IMR-90 (cell line): ENCODE measurements around the gene NOD2. TPM values are rescaled to one million over a fixed set of nuclear protein-coding genes. Genes with fewer than 3 reads are reported as not detected.

Source experiments
- ATAC-seq: fragments of 200-7000 bp; cut with Tn5 transposase; 2 replicates; pipeline ENCODE4 v1.9.1; 2020; ENCODE audit warnings: low read depth, mild to moderate bottlenecking, moderate library complexity
- BruUV-seq: library from RNA; stranded (reverse); fragments of 400-500 nt; replicated peaks from 2 replicates; lab custom pipeline; 2021; lab: Mats Ljungman, UMichigan
- CTCF ChIA-PET: fragments of 300-600 bp; formaldehyde crosslinking; extraction: SDS; loops from one replicate; lab custom pipeline; 2021; ENCODE audit warnings: antibody characterized with exemption; lab: Yijun Ruan, JAX
- POLR2A ChIA-PET: fragments of 300-600 bp; sonication (Branson Sonifier 250); formaldehyde crosslinking; loops from one replicate; lab custom pipeline; 2022; ENCODE audit warnings: antibody characterized with exemption; ENCODE audit not compliant: unreplicated experiment; lab: Charles Lee
- DNase-seq: peaks from one replicate; pipeline ENCODE4 v3.0.0; 2013
- H2AFZ ChIP-seq: replicated peaks from 2 replicates; pipeline ENCODE3; 2013; ENCODE audit warnings: low read length, mild to moderate bottlenecking; ENCODE audit not compliant: poor library complexity
- H2AK5ac ChIP-seq: 2 replicates; pipeline ENCODE4 v1.6.1; 2013; ENCODE audit warnings: low read depth, low read length, inconsistent platforms
- H2AK9ac ChIP-seq: replicated peaks from 2 replicates; pipeline ENCODE3; 2013; ENCODE audit warnings: mild to moderate bottlenecking, low read depth, low read length, moderate library complexity; ENCODE audit not compliant: poor library complexity
- H2BK120ac ChIP-seq: 2 replicates; pipeline ENCODE4 v1.6.1; 2013; ENCODE audit warnings: low read depth, low read length, inconsistent platforms
- H2BK15ac ChIP-seq: 3 replicates; pipeline ENCODE4 v1.6.1; 2013; ENCODE audit warnings: low read depth, low read length, inconsistent platforms
- H2BK20ac ChIP-seq: 2 replicates; pipeline ENCODE4 v1.6.1; 2013; ENCODE audit warnings: low read depth, mild to moderate bottlenecking, inconsistent platforms, low read length, moderate library complexity
- H2BK5ac ChIP-seq: 2 replicates; pipeline ENCODE4 v1.6.1; 2013; ENCODE audit warnings: mild to moderate bottlenecking, low read depth, low read length, inconsistent platforms; ENCODE audit not compliant: poor library complexity, severe bottlenecking
- H3K14ac ChIP-seq: replicated peaks from 2 replicates; pipeline ENCODE4 v1.6.1; 2013; ENCODE audit warnings: low read depth, low read length, inconsistent platforms
- H3K18ac ChIP-seq: 2 replicates; pipeline ENCODE4 v1.6.1; 2013; ENCODE audit warnings: low read depth, low read length, control low read depth
- H3K23ac ChIP-seq: 2 replicates; pipeline ENCODE4 v1.6.1; 2013; ENCODE audit warnings: low read depth, low read length, inconsistent platforms
- H3K27ac ChIP-seq: 2 replicates; pipeline ENCODE4 v1.5.1; 2013; ENCODE audit warnings: mild to moderate bottlenecking, control low read depth, low read length; ENCODE audit not compliant: insufficient read depth
- H3K27me3 ChIP-seq: 2 replicates; pipeline ENCODE4 v1.6.1; 2013; ENCODE audit warnings: low read length; ENCODE audit not compliant: control insufficient read depth, insufficient read depth
- H3K36me3 ChIP-seq: 2 replicates; pipeline ENCODE4 v1.6.1; 2013; ENCODE audit warnings: low read length, mixed read lengths; ENCODE audit not compliant: control insufficient read depth, insufficient read depth
- H3K4ac ChIP-seq: 2 replicates; pipeline ENCODE4 v1.6.1; 2013; ENCODE audit warnings: low read depth, low read length, inconsistent platforms
- H3K4me1 ChIP-seq: 2 replicates; pipeline ENCODE4 v1.6.1; 2013; ENCODE audit warnings: low read length, mixed read lengths; ENCODE audit not compliant: control insufficient read depth, insufficient read depth
- H3K4me2 ChIP-seq: 2 replicates; pipeline ENCODE4 v1.6.1; 2013; ENCODE audit warnings: low read depth, mild to moderate bottlenecking, control low read depth, low read length, moderate library complexity
- H3K4me3 ChIP-seq: 2 replicates; pipeline ENCODE4 v1.5.1; 2013; ENCODE audit warnings: low read depth, mild to moderate bottlenecking, control low read depth, low read length, moderate library complexity; ENCODE audit not compliant: insufficient read depth
- H3K56ac ChIP-seq: 2 replicates; pipeline ENCODE4 v1.6.1; 2013; ENCODE audit warnings: low read length, inconsistent platforms; ENCODE audit not compliant: insufficient read depth; ENCODE audit errors: extremely low read depth
- H3K79me1 ChIP-seq, 2 experiments: 2 replicates each; pipeline ENCODE4 v1.6.1; 2013; ENCODE audit warnings: low read length in 2 of 2, inconsistent platforms in 1 of 2, low read depth in 1 of 2
- H3K9ac ChIP-seq: 2 replicates; pipeline ENCODE4 v1.6.1; 2013; ENCODE audit warnings: low read depth, low read length, control low read depth
- H3K9me1 ChIP-seq: 2 replicates; pipeline ENCODE4 v1.6.1; 2013; ENCODE audit warnings: low read length, inconsistent platforms; ENCODE audit not compliant: insufficient read depth
- H3K9me3 ChIP-seq: 2 replicates; pipeline ENCODE4 v1.6.1; 2013; ENCODE audit warnings: low read length; ENCODE audit not compliant: control insufficient read depth, insufficient read depth
- H4K20me1 ChIP-seq: 2 replicates; pipeline ENCODE4 v1.6.1; 2013; ENCODE audit warnings: low read length, inconsistent platforms; ENCODE audit not compliant: insufficient read depth
- H4K5ac ChIP-seq: 2 replicates; pipeline ENCODE4 v1.6.1; 2013; ENCODE audit warnings: mild to moderate bottlenecking, low read depth, low read length, control low read depth
- H4K8ac ChIP-seq, 2 experiments: 2 replicates each; pipeline ENCODE4 v1.6.1; 2013; ENCODE audit warnings: low read depth in 2 of 2, low read length in 2 of 2, control low read depth in 1 of 2, inconsistent platforms in 1 of 2
- H4K91ac ChIP-seq: 2 replicates; pipeline ENCODE4 v1.6.1; 2013; ENCODE audit warnings: low read depth, low read length, inconsistent platforms; ENCODE audit not compliant: insufficient read depth
- BHLHE40 ChIP-seq: fragments of 150-350 bp; IDR thresholded peaks from 2 replicates; pipeline ENCODE4 v1.6.1; 2016; ENCODE audit warnings: mild to moderate bottlenecking, low read depth, low read length
- CEBPB ChIP-seq: IDR thresholded peaks from 2 replicates; pipeline ENCODE4 v1.6.1; 2012; ENCODE audit warnings: low read depth, low read length, improper control_type of control experiment
- CHD1 ChIP-seq: IDR thresholded peaks from 2 replicates; pipeline ENCODE4 v1.6.1; 2012; ENCODE audit warnings: low read depth, low read length, improper control_type of control experiment
- FOS ChIP-seq: fragments of 150-350 bp; IDR thresholded peaks from 2 replicates; pipeline ENCODE4 v1.6.1; 2016; ENCODE audit warnings: low read depth, low read length
- MAFK ChIP-seq: IDR thresholded peaks from 2 replicates; pipeline ENCODE4 v1.6.1; 2012; ENCODE audit warnings: low read depth, low read length, improper control_type of control experiment
- MAZ ChIP-seq: IDR thresholded peaks from 2 replicates; pipeline ENCODE4 v1.6.1; 2012; ENCODE audit warnings: low read depth, mild to moderate bottlenecking, low read length, improper control_type of control experiment, moderate library complexity, borderline replicate concordance
- MXI1 ChIP-seq: IDR thresholded peaks from 2 replicates; pipeline ENCODE4 v1.6.1; 2012; ENCODE audit warnings: low read depth, mild to moderate bottlenecking, low read length, moderate library complexity, borderline replicate concordance
- NFE2L2 ChIP-seq: fragments of 150-350 bp; IDR thresholded peaks from 2 replicates; pipeline ENCODE4 v1.6.1; 2016; ENCODE audit warnings: low read depth, mild to moderate bottlenecking, low read length
- POLR2A ChIP-seq: IDR thresholded peaks from 2 replicates; pipeline ENCODE4 v1.6.1; 2012; ENCODE audit warnings: mild to moderate bottlenecking, low read depth, low read length
- RAD21 ChIP-seq: IDR thresholded peaks from 2 replicates; pipeline ENCODE4 v1.6.1; 2012; ENCODE audit warnings: low read length, improper control_type of control experiment
- RCOR1 ChIP-seq: IDR thresholded peaks from 2 replicates; pipeline ENCODE4 v1.6.1; 2012; ENCODE audit warnings: mild to moderate bottlenecking, low read length, improper control_type of control experiment; ENCODE audit not compliant: insufficient replicate concordance
- RFX5 ChIP-seq: IDR thresholded peaks from 2 replicates; pipeline ENCODE4 v1.8.0; 2012; ENCODE audit warnings: low read depth, mild to moderate bottlenecking, low read length, moderate library complexity
- SMC3 ChIP-seq: fragments of 150-350 bp; IDR thresholded peaks from 2 replicates; pipeline ENCODE4 v1.6.1; 2016; ENCODE audit warnings: low read depth, mild to moderate bottlenecking, antibody characterized with exemption, low read length, moderate library complexity
- USF2 ChIP-seq: fragments of 150-350 bp; IDR thresholded peaks from 2 replicates; pipeline ENCODE4 v1.6.1; 2017; ENCODE audit warnings: mild to moderate bottlenecking, antibody characterized with exemption, low read length, low read depth
- WGBS, 2 experiments: methylation state at CpG; one replicate each; pipeline versions ENCODE4 v1.1.5 to v1.1.7; 2013; ENCODE audit warnings: missing lambda C conversion rate in 2 of 2; ENCODE audit not compliant: insufficient read length in 1 of 2; ENCODE audit errors: extremely low coverage in 2 of 2; 5-methylcytosine and 5-hydroxymethylcytosine counted together
- dilution Hi-C: fragments of 300-500 bp; cut with HindIII; formaldehyde crosslinking; loops from one replicate; pipeline ENCODE4 v1.14.3; 2018; ENCODE audit warnings: low sequenced_read_pairs; ENCODE audit not compliant: unreplicated experiment
- in situ Hi-C: fragments of 300-500 bp; cut with MboI; formaldehyde crosslinking; loops from 3 replicates; pipeline ENCODE4 v1.14.3; 2019; ENCODE audit warnings: low sequenced_read_pairs, inconsistent platforms, mixed read lengths
- intact Hi-C: fragments of 100-400 bp; cut with micrococcal nuclease; formaldehyde crosslinking; loops from 2 replicates; pipeline ENCODE4 v1.10.0; 2022
- polyA plus RNA-seq, 3 experiments: library from polyadenylated mRNA; depleted of rRNA; stranded (reverse); fragments of >200 nt; gene quantifications; 2 replicates each; pipeline ENCODE4 v1.2.3, GENCODE V29; 2012; ENCODE audit warnings: low replicate concordance in 1 of 3
- total RNA-seq: library from RNA; depleted of rRNA; stranded (reverse); fragments of >200 nt; gene quantifications from 2 replicates; pipeline ENCODE4 v1.2.3, GENCODE V29; 2012
- TF ChIP-seq, protein P1 (sequence below): fragments of 150-350 bp; IDR thresholded peaks from 2 replicates; pipeline ENCODE4 v1.6.1; 2016; ENCODE audit warnings: low read depth, mild to moderate bottlenecking, low read length, moderate library complexity, borderline replicate concordance
- TF ChIP-seq, protein P2 (sequence below): conservative IDR thresholded peaks from 2 replicates; pipeline ENCODE4 v1.5.1; 2012; ENCODE audit warnings: mild to moderate bottlenecking, low read depth, low read length, improper control_type of control experiment

Gene NOD2
- total and polyA plus RNA-seq, 2 of the 4 experiments (the other 2 are of a cell fraction) = not detected

- H3K4ac ChIP-seq = no peak overlapping the region
- no peaks in the 10 kb centered on the region for H3K4me1 ChIP-seq
- intact Hi-C loops = no loop called here
- H4K8ac ChIP-seq = no peak overlapping the region
- 36% methylated on average over 7 of the region's 14 CpGs; no CpG with 5 or more reads in 1 of the 2 experiments for WGBS, 2 experiments
- no peak overlapping the region for H2BK120ac ChIP-seq
- no peaks in the 10 kb centered on the region for H3K36me3 ChIP-seq
- H2BK20ac ChIP-seq = no peak overlapping the region
- H4K5ac ChIP-seq = no peak overlapping the region
- no peak overlapping the region for H2AK9ac ChIP-seq
- H3K56ac ChIP-seq = no peak overlapping the region
- no peak for ATAC-seq
- DNase-seq = no peak
- no peak overlapping the region for H2BK15ac ChIP-seq
- ChIA-PET POLR2A (no interaction called here), CTCF (no interaction called here)
- H3K27ac ChIP-seq = no peak overlapping the region
- no peak overlapping the region for H3K18ac ChIP-seq
- no peak overlapping the region for H3K4me2 ChIP-seq
- H2AFZ ChIP-seq = no peak overlapping the region
- no peak overlapping the region for H3K4me3 ChIP-seq
- no peaks in the 10 kb centered on the region for H3K79me1 ChIP-seq
- in situ Hi-C loops = loop anchor here (10.0 kb wide), 1 partner anchor 121 kb away; no protein-coding TSS in a partner anchor
- no peak overlapping the region for H2BK5ac ChIP-seq
- H3K9me1 ChIP-seq = no peaks in the 10 kb centered on the region
- H3K27me3 ChIP-seq = peaks cover 8% of the 10 kb centered on the region
- TF ChIP-seq MAFK = no peak
- TF ChIP-seq MAZ = no peak
- no peak for TF ChIP-seq MXI1
- TF ChIP-seq SMC3 = no peak
- TF ChIP-seq, protein P1, sequence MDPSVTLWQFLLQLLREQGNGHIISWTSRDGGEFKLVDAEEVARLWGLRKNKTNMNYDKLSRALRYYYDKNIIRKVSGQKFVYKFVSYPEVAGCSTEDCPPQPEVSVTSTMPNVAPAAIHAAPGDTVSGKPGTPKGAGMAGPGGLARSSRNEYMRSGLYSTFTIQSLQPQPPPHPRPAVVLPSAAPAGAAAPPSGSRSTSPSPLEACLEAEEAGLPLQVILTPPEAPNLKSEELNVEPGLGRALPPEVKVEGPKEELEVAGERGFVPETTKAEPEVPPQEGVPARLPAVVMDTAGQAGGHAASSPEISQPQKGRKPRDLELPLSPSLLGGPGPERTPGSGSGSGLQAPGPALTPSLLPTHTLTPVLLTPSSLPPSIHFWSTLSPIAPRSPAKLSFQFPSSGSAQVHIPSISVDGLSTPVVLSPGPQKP = no peak
- TF ChIP-seq CHD1 = no peak
- no peak for TF ChIP-seq RAD21
- no peak for TF ChIP-seq FOS
- TF ChIP-seq, protein P2, sequence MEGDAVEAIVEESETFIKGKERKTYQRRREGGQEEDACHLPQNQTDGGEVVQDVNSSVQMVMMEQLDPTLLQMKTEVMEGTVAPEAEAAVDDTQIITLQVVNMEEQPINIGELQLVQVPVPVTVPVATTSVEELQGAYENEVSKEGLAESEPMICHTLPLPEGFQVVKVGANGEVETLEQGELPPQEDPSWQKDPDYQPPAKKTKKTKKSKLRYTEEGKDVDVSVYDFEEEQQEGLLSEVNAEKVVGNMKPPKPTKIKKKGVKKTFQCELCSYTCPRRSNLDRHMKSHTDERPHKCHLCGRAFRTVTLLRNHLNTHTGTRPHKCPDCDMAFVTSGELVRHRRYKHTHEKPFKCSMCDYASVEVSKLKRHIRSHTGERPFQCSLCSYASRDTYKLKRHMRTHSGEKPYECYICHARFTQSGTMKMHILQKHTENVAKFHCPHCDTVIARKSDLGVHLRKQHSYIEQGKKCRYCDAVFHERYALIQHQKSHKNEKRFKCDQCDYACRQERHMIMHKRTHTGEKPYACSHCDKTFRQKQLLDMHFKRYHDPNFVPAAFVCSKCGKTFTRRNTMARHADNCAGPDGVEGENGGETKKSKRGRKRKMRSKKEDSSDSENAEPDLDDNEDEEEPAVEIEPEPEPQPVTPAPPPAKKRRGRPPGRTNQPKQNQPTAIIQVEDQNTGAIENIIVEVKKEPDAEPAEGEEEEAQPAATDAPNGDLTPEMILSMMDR = no peak
- TF ChIP-seq BHLHE40 = no peak
- TF ChIP-seq RCOR1 = no peak
- no peak for TF ChIP-seq USF2
- no peak for TF ChIP-seq POLR2A
- TF ChIP-seq RFX5 = no peak
- no peak for TF ChIP-seq CEBPB
- no peak for TF ChIP-seq NFE2L2
- no TSS peak for BruUV-seq
- H4K91ac ChIP-seq = no peak overlapping the region
- H3K9ac ChIP-seq = no peak overlapping the region
- no peak overlapping the region for H2AK5ac ChIP-seq
- H3K9me3 ChIP-seq = no peaks in the 10 kb centered on the region
- no peak overlapping the region; the same call in 1 of the 2 replicates for H3K23ac ChIP-seq
- dilution Hi-C loops = no loop called here
- no peaks in the 10 kb centered on the region for H4K20me1 ChIP-seq
- no peak overlapping the region for H3K14ac ChIP-seq
Observed at GRCh38 chr16:50683689-50684374, 9.6 kb upstream of the NOD2 start.
